ENCODE results near the gene ANKRD44.

Gene ANKRD44

DNA sequence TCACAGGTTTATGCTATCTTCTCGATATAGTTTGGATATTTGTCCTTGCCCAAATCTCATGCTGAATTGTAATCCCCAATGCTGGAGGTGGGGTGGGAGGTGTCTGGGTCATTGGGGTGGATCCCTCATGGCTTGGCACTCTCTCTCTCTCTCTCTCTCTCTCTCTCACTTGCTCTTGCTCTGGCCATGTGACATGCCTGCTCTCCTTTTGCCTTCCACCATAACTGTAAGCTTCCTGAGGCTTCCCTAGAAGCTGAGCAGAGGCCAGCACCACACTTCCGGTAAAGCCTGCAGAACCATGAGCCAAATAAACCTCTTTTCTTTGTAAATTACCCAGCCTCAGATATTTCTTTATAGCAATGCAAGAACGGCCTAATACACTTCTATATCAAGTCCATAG lies 342.8 kb downstream of the ANKRD44 start:
- in situ Hi-C loops (cut with MboI; ENCODE audit: low pct_unique_long_range_greater_than_20kb, low sequenced_read_pairs): no loop called here
- no peak for DNase-seq

DNA sequence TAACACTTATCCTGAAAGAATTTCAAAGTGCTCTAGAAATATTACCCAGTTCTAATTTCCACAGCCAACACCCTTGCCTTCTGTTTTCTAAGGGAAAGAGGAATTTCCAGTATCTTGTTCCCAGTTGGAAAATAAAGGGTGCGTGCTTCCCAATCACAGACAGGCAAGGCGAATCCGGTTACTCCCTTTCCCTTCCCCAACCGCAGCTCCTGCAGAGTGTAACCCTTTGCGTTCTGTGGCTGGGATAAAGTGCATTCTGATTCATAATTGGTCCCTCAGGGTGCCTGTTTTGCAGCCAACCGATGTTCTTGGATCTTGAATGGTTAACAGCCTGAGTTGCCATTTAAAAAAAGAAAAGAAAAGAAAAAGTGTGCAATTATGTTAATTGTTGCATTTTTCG lies 343.5 kb downstream of the ANKRD44 start:
- in situ Hi-C loops (cut with MboI; ENCODE audit: low pct_unique_long_range_greater_than_20kb, low sequenced_read_pairs): no loop called here
- DNase-seq: no peak

DNA sequence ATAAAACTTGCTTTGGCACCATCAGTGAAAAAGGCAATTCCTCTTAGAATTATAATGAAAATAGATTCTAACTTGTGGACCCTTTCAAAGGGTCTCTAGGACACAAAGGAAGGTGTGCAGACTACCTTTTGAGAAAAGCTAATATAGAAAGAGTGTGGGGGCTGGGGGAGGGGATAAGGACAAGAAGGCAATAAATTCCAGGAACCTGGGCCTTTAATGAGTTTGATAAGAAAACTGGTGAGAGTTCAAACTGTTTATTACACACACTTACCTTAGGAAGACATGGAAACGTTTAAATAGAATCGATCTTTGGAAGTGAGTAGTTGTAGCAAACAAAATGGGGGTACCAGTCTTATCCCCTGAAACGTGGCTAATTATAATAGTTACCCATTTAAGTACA lies 344.5 kb downstream of the ANKRD44 start:
- DNase-seq: no peak
- in situ Hi-C loops (cut with MboI; ENCODE audit: low pct_unique_long_range_greater_than_20kb, low sequenced_read_pairs): no loop called here

DNA sequence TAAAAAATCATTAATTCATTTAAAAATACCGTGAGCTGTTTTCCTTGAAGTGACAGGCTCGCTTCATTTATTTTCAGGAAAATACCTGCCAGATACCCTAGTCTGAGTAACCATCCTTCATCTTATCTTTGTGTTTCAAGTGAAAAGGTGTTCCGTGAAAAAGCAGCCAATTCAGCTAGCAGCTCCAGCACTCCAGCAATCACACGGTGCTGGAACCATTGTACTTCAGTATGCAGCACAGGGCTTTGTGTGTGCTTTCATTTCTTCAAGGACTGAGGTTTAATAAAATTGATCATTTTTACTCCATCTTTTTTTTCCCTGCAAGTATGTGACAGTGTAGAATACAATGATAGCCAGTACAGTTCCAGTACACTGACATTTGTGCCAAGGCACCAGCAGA lies 344.9 kb downstream of the ANKRD44 start:
- in situ Hi-C loops (cut with MboI; ENCODE audit: low pct_unique_long_range_greater_than_20kb, low sequenced_read_pairs): no loop called here
- DNase-seq: no peak

DNA sequence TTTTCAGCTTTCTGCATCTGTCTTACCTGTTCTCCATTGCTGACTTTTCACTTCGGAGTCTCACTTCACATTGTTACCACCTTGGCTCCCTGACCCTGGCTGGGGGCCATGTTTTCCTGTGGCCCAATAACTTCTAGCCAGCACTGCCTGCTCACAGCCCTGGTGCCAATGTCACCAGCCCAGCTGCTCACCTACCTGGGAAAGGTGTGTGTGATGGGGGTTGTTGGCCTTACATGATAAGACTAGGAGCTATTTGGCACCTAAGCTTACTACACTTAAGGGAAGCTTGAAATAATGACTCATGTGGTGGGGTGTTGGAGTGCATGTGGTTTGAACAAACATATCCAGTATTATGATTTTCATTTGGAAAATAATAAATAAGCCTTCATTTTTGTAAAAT lies 346.6 kb downstream of the ANKRD44 start:
- no peak for DNase-seq
- in situ Hi-C loops (cut with MboI; ENCODE audit: low pct_unique_long_range_greater_than_20kb, low sequenced_read_pairs): no loop called here

DNA sequence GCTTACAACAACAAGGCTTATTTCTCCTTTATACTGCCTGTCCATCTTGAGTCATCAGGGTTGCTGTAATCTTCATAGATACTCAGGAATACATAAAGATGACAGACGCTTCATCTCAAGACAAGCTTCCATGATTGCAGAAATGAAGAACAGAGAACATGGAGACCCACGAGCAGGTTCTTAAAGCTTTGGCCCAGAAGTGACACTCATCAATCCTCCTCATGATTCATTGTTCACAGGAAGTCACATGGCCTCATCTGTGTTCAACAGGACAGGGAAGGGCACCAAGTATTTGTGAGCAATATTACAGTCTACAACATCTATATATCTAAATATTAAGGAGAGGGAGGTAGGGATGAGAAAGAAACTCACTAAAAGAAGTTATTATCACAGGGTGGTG lies 347.5 kb downstream of the ANKRD44 start:
- no peak for DNase-seq
- in situ Hi-C loops (cut with MboI; ENCODE audit: low pct_unique_long_range_greater_than_20kb, low sequenced_read_pairs): no loop called here

DNA sequence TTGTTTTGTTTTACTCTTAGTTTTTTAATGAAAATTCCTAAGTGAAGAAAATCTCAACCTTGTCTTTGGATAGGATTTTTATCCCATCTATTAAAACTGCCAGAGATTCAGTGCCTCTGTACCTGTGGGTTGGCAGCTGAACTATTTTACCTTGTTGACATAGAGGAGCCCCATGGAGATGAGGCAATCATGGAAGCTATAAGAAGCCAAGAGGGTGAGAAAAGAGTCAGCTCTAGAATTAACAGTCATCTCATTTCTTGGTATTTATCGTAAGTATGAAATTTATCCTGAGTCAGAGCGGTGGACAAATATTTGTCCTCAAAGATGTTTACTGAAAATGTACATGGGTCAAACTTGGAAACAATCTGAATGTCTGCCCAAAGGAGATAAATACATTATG lies 348.3 kb downstream of the ANKRD44 start:
- no peak for DNase-seq
- in situ Hi-C loops (cut with MboI; ENCODE audit: low pct_unique_long_range_greater_than_20kb, low sequenced_read_pairs): no loop called here

DNA sequence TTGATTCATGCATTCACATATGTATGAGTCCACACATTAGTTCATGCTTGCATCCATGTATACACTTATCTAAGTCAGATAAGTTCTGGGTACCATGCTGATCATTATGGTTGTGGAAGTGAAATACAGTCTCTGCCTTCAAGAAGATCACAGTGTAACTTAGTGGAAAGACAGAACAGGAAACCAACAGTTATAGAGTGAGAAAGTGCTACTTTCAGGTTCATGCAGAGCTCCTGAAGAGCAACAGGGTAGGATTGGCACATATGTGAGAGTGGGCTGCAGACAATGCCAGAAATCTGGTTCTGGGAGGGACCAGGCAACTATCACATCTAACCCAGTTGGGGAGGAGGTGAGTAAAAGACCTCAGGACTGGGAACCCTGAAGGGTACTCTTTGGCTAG lies 348.7 kb downstream of the ANKRD44 start:
- in situ Hi-C loops (cut with MboI; ENCODE audit: low pct_unique_long_range_greater_than_20kb, low sequenced_read_pairs): no loop called here
- DNase-seq: no peak

DNA sequence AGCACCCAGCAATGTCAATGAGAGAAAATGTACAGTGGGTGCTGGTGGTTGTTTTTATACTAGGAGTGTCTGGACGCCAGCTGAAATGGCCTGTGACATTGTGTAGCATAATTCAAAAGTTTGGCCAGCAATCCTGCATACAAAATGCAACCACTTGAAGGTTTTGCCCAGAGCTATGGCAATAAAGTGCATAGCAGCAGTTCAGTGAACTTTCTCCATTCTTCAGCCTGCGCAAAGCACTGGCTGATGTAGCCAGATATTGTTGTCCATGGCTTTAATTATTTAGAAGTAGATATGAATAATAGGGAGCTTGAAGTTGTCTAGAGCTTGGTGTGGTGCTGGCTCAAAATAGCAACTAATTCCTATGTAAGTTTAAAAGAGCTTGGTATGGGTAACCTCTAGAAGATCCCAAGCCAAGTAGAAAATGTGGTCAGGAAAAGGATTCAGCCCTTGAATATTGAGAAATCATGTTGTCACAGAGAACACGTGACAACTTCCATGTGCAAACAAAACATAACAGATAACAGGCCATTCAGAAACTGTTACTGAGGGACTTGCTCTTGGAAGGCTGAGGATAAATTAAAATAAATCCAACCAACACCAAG lies 350.7 kb downstream of the ANKRD44 start:
- DNase-seq: no peak
- in situ Hi-C loops (cut with MboI; ENCODE audit: low pct_unique_long_range_greater_than_20kb, low sequenced_read_pairs): no loop called here

DNA sequence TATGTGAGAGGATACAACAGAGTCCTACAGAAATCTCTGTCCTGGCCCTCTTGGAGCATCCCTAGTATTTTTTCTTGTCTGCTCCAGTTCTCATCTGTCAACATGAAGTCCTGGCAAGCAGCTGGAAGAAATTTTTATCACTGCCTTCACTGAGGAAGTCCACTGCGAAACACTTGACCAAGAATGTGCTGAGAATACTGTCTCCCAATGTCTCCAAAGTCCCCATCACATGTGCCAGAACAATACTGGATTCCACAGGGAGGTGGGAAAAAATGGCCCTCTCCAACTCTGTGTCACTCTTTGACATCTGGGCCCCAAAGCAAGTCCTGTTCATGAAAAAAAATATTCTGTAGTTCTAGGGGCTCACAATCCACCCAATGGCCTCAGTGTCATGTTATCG lies 351.3 kb downstream of the ANKRD44 start:
- in situ Hi-C loops (cut with MboI; ENCODE audit: low pct_unique_long_range_greater_than_20kb, low sequenced_read_pairs): no loop called here
- no peak for DNase-seq

DNA sequence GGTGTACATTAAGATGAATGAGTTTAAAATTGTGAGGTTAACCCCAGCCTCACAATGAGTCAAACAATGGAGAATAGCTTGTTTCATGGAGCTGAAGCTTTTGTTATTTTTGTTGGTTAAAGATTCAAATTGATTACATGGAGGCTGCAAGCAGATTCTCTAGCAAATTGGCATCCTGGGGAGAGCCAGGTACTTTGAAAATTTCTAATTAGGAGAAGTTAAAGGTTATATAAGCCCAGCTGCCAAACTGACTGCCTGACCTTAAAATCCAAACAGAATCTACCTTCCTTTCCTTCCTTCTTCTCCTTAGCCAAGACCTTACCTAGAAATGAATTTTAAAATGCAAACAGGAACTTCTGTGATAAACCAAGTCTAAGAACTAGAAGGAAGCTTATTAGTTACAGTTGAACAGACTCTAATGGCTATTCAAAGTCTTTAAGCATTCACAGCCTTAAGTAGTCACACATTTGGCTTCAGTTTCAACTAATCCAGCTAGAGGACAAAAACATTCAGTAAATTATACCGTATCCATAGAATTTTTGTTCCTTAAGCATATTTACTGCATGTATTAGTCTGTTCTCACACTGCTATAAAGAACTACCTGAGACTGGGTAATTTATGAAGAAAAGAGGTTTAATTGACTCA lies 352.6 kb downstream of the ANKRD44 start:
- in situ Hi-C loops (cut with MboI; ENCODE audit: low pct_unique_long_range_greater_than_20kb, low sequenced_read_pairs): no loop called here
- DNase-seq: no peak

DNA sequence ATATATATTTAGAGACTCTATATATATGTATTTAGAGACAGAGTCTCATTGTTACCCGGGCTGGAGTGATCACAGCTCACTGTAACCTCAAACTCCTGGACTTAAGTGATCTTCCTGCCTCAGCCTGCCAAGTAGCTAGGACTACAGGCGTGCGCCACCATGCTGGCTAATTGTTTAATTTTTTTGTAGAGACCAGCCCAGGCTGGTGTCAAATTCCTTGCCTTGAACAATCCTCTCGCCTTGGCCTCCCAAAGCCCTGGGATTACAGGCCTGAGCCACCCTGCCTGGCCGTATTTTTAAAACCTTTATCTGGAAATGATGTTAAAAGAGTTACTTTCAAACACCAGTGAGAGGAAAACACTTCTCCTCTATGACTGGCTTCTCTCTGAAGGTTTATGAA lies 353.1 kb downstream of the ANKRD44 start:
- DNase-seq: no peak
- in situ Hi-C loops (cut with MboI; ENCODE audit: low pct_unique_long_range_greater_than_20kb, low sequenced_read_pairs): no loop called here

DNA sequence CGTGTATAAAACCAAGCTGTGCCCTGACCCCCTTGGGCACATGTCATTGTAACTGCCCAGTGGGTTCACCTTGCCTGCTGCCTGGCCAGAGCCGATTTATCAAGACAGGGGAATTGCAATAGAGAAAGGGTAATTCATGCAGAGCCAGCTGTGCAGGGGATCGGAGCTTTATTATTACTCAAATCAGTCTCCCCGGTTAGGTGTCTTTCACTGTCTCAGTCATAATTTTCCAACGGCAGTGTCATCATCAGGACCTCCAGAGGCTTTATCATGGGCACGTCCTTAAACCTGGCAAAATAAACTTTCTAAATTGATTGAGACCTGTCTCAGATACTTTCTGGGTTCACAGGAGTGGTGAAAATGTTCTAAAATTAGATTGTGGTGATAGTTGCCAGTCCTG lies 354.5 kb downstream of the ANKRD44 start:
- no peak for DNase-seq
- in situ Hi-C loops (cut with MboI; ENCODE audit: low pct_unique_long_range_greater_than_20kb, low sequenced_read_pairs): no loop called here

DNA sequence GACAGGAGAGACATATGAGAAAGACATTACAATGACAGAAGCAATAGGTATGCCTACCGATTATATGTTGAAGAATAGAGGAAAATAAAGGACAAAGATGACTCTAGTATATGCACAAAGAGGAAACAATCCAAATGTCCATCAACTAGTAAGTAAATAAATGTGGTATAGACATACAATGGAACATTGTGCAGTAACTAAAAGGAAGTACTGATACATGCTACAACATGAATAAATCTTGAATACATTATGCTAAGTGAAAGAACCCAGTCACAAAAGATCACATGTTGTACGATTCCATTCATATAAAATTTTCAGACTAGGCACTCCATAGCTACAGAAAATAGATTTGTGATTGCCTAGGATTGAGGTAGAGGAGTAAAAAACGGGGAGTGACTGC lies 355.5 kb downstream of the ANKRD44 start:
- no peak for DNase-seq
- in situ Hi-C loops (cut with MboI; ENCODE audit: low pct_unique_long_range_greater_than_20kb, low sequenced_read_pairs): no loop called here

DNA sequence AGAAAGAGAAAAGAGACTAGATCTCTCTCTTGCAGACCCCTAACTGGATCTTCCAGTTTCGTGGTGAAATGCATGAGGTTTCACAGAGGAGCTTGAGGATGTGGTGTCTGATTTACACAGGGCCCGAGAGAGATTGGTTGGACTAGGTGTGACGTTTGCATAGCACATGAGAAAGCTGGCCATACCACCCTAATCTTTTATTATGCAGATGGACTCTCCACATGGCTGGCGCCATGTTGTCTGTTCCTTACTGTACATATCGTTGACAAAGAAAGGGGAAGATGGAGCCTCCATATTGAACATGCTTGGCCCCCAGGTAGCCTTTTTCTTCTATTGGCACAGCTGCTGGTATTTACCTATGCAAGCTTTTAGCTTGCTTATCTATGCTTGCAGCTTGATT lies 356.6 kb downstream of the ANKRD44 start:
- in situ Hi-C loops (cut with MboI; ENCODE audit: low pct_unique_long_range_greater_than_20kb, low sequenced_read_pairs): no loop called here
- no peak for DNase-seq

DNA sequence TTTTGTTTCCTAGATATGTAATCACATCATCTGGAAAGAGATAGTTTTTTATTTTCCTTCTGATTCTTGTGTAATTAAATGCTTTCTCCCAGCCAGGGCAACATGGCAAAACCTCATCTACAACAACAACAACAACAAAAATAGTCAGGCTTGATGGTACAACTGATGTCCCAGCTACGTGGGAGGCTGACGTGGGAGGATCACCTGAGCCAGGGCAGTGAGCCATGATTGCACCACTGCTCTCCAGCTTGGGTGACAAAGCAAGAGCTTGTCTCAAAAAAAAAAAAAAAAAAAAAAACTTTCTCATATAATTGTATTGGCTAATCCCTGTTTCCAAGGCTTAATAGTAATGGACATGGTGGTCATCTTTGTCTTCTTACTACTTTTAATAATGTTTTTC lies 357.6 kb downstream of the ANKRD44 start:
- in situ Hi-C loops (cut with MboI; ENCODE audit: low pct_unique_long_range_greater_than_20kb, low sequenced_read_pairs): no loop called here
- DNase-seq: no peak

DNA sequence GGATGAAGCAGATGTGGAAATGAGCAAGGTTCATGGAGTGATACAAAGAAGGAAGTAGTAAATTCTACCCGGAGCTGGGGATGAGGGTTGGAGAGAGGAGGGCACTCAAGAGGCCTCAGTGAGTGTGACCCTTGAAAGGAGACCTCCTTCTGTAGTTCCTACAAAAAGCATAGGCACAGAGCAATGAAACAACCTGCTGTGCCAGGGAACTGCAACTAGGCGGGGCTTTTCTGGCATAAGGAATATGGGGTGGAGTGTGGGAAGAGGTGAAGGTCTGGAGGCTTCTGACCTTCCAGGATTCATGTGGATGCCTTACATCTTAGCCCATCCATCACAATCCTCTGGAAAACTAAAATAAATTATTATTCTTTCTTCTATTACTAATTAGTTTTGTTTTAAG lies 358.6 kb downstream of the ANKRD44 start:
- DNase-seq: no peak
- in situ Hi-C loops (cut with MboI; ENCODE audit: low pct_unique_long_range_greater_than_20kb, low sequenced_read_pairs): no loop called here

DNA sequence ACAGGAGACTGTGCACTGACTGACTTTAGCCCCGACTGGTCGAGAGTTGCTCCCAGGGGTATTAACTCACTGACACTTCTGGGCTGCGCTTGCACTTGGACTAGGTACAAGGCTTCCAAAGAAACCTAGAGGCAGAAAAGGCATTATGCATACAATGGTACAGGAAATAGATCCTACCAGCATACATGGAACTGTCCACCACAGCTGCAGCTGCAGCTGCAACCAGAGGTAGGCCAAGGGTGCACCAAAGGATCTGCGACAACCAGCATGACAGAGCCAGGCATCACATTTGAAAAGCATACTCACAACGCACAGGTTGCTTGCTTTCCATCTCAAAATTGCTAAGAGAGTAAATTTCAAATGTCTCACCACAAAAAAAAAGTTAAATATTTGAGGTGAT lies 361.5 kb downstream of the ANKRD44 start:
- in situ Hi-C loops (cut with MboI; ENCODE audit: low pct_unique_long_range_greater_than_20kb, low sequenced_read_pairs): no loop called here
- no peak for DNase-seq

DNA sequence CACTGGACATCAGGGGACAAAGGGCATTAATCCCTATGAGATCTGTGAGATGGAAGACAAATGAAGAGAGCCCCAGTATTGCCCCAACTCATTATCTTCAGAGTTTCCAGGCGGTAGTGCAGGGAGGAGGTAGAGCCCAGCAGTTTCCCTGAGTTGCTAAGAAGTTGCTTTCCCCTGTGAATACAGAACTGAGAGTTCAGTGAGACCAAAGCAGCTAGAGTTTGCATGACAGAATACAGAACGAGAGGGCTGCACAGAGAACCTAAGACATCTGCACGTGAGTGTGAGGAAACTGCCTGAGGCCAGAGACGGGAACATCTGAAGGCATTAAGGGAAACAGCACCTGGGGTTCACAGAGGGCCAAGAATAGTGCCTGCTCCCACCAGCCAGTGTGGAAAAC lies 366.0 kb downstream of the ANKRD44 start:
- in situ Hi-C loops (cut with MboI; ENCODE audit: low pct_unique_long_range_greater_than_20kb, low sequenced_read_pairs): no loop called here
- DNase-seq: no peak

DNA sequence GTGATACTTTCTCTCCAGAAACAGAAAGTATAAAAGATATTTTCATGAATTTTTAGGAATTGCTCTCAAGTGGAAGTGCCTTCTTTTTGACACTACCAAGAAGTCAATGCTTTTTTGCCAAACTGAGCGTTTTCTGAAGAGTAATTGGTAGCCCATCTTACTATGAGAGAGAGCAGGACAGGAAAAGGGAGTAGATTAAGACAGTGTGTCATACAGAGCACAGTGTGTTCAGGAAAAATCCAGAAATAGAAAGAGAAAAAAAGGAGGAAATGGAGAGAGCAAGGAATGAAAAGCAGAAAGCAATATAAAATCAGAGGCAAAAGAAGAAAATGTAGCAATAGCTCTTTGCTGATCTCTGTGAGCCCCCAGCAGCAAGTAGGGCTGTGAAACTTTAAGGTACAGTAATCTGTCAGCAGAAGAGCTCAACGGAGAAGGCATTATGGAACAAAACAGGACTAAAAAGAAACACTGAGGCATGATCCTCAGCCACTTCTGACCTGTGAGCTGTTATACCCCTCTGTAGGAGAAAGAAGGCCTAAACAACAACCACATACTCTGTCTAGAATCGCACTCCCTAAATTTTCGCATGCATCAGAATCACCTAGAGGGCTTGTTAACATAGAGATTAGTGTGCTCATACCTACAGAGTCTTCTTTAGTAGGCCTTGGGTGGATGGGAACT lies 369.0 kb downstream of the ANKRD44 start:
- in situ Hi-C loops (cut with MboI; ENCODE audit: low pct_unique_long_range_greater_than_20kb, low sequenced_read_pairs): no loop called here
- DNase-seq: no peak

DNA sequence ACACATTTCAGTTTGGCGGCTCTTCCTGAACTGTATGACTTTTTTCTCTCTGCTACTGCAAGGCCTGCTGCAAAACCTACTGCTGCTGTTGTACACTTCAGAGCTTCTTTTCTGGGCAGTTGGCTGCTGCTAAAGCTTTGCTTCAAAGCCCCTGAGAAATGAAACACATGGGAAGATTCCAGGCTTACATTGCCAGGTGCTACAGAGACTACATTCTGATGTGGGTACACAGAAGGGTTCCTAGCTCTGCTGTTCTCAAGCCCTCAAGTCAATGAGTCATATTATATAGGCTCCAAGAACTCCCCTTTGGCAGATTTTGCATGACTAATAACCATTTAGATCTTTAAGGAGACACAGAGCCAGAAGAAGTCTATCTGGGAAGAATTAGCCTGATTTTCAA lies 371.2 kb downstream of the ANKRD44 start:
- DNase-seq: no peak
- in situ Hi-C loops (cut with MboI; ENCODE audit: low pct_unique_long_range_greater_than_20kb, low sequenced_read_pairs): no loop called here

All from KBM-7 (cell line).